ENCODE data around the gene C7orf57. TPM values are rescaled to one million over a fixed set of nuclear protein-coding genes. Genes with fewer than 3 reads are reported as not detected.
A peak's percentile ranks its signal among the peaks of the same experiment; 100 is the strongest.

Gene C7orf57
- total and polyA plus RNA-seq, 10 of the 15 experiments (the other 5 are each of a cell fraction or from before 2014, with no cell fraction given) = 0.04 to 0.21 (median 0.10) TPM; not detected in 5

DNA sequence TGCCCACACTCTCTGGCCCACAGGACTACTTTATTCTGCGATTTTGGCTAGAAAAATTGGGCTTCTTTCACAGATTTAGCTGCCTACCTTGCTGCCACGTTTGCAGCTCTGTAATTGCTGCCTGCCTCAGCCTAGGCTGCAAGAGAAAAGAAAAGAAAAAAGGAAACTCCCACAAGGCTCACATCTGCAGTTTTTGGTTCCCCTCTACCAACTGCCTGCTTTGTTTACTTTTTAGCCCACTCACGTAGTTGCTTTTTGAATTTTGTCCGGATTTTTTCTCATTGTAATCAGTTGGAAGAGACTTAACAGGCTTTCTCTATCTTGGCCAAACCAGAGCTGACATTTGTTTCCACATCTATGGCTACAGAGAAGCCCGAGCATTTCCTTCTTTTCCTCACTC is 30.7 kb upstream of the C7orf57 start:
- peaks cover 0 to under 1% of the 10 kb centered on the region in 2 experiments; a peak in 1 of 4 replicates for H3K27me3 ChIP-seq (replicated peaks in 1 of 2; ENCODE audit: control insufficient read depth in 2 of 2, insufficient read depth in 2 of 2, low read length in 1 of 2)
- ATAC-seq (no peak; the same call in 2 of the 3 replicates), FAIRE-seq (no peak), DNase-seq (ENCODE audit: low read depth, low spot score) (no peak)
- in situ Hi-C loops (cut with MboI) = no loop called here
- H2AFZ ChIP-seq (ENCODE audit: control insufficient read depth, low read depth, low read length) = peak overlapping the region; percentile 10; the same call in 1 of the 2 replicates
- WGBS (ENCODE audit: insufficient coverage, insufficient replicate concordance, low lambda C conversion rate, missing lambda C conversion rate) = 2% methylated on average over 5 of the region's 5 CpGs
- no peak overlapping the region; the same call in 1 of the 2 replicates for H3K4me2 ChIP-seq (ENCODE audit: control insufficient read depth, insufficient read depth)
- no TSS peak for BruUV-seq (replicated peaks)
- intact Hi-C loops (cut with micrococcal nuclease; ENCODE audit: unreplicated experiment) = no loop called here
- no peak overlapping the region for H3K4me3 ChIP-seq
- no peaks in the 10 kb centered on the region for H4K20me1 ChIP-seq (ENCODE audit: control insufficient read depth, insufficient read depth)
- no peaks in the 10 kb centered on the region for H3K79me2 ChIP-seq (ENCODE audit: control insufficient read depth, insufficient read depth, low read length)
- POLR2A ChIA-PET = no interaction called here
- H3K36me3 ChIP-seq (ENCODE audit: control insufficient read depth in 2 of 2, insufficient read depth in 2 of 2, low read length in 1 of 2) = no peaks in the 10 kb centered on the region
- no peaks in the 10 kb centered on the region for H3K9me3 ChIP-seq (replicated peaks; ENCODE audit: control insufficient read depth, insufficient read depth, low read length)
- no peak overlapping the region for H3K9ac ChIP-seq (ENCODE audit: control insufficient read depth, insufficient read depth, low read length)
- RAD21 ChIA-PET (ENCODE audit: unreplicated experiment) = interaction anchor here (1.3 kb wide), 1 partner anchor 80 kb away, joined by 4 read pairs; no protein-coding TSS in a partner anchor
- CTCF ChIA-PET = interaction anchor here (0.9 to 1.2 kb wide), 2 partner anchors 13 to 16 kb away, joined by 3 read pairs; no protein-coding TSS in a partner anchor
- H3K27ac ChIP-seq (ENCODE audit: control insufficient read depth, insufficient read depth) = no peak overlapping the region
- TF ChIP-seq BACH1 (IDR thresholded peaks at IDR 0.05; ENCODE audit: borderline replicate concordance) = no peak
- TF ChIP-seq, protein P1, sequence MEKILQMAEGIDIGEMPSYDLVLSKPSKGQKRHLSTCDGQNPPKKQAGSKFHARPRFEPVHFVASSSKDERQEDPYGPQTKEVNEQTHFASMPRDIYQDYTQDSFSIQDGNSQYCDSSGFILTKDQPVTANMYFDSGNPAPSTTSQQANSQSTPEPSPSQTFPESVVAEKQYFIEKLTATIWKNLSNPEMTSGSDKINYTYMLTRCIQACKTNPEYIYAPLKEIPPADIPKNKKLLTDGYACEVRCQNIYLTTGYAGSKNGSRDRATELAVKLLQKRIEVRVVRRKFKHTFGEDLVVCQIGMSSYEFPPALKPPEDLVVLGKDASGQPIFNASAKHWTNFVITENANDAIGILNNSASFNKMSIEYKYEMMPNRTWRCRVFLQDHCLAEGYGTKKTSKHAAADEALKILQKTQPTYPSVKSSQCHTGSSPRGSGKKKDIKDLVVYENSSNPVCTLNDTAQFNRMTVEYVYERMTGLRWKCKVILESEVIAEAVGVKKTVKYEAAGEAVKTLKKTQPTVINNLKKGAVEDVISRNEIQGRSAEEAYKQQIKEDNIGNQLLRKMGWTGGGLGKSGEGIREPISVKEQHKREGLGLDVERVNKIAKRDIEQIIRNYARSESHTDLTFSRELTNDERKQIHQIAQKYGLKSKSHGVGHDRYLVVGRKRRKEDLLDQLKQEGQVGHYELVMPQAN (conservative IDR thresholded peaks at IDR 0.05) = no peak
- TF ChIP-seq, protein P2, sequence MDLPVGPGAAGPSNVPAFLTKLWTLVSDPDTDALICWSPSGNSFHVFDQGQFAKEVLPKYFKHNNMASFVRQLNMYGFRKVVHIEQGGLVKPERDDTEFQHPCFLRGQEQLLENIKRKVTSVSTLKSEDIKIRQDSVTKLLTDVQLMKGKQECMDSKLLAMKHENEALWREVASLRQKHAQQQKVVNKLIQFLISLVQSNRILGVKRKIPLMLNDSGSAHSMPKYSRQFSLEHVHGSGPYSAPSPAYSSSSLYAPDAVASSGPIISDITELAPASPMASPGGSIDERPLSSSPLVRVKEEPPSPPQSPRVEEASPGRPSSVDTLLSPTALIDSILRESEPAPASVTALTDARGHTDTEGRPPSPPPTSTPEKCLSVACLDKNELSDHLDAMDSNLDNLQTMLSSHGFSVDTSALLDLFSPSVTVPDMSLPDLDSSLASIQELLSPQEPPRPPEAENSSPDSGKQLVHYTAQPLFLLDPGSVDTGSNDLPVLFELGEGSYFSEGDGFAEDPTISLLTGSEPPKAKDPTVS (IDR thresholded peaks at IDR 0.05; ENCODE audit: low read depth, low read length) = no peak
- peaks cover 10% of the 10 kb centered on the region for H3K4me1 ChIP-seq (ENCODE audit: control insufficient read depth, insufficient read depth, low read length)
- SMC1A ChIA-PET (ENCODE audit: uncharacterized antibody, unreplicated experiment) = interaction anchor here (1.1 kb wide), 1 partner anchor 13 kb away, joined by 4 read pairs; no protein-coding TSS in a partner anchor
